Cortex of kidney (tissue), 1 donor: ENCODE measurements around the gene IL2RG.

ENCODE experiments used
- DNase-seq: peaks from one replicate; lab custom pipeline; 2025; lab: John Stamatoyannopoulos, UW

IL2RG gene

DNA sequence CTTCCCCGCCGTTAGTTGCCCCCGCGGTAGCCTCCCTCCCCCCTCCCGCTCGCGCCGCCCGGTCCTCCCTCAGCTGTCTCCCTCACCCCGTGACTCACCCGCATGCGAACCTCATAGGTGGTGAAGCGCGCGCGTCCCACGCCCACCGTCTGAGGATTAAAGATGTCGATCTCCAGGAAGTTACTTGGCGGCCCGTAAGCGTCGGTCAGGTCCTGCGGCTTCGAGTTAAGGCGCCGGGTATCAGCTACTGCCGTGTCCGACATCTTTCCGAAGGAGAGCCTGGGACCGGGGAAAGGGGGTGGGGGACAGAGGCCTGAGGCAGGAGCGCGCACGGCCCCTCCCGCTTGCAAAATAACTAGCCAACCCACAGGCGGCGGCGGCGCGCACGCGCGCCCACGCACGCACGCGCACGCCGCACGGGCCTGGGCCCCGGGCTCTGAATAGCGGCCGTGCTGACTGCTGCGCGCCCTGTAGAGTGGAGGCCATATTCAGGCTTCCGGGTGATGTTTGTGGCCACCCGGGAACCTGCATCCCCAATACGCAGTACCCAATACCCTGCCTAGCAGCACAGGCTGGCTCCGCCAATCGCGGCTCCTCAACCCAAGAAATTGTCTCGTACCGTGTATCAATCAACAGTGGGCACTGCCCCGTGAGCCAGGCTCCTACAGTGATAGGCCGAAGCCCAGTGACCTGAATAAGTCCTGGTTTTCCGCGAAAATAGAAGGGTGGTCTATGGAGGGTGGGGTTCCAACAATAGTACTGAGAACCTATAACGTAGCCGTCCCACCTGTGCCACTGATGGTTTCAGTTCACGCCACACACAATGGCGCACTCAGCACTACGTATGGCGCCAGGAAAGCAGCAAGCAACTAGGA lies 43.1 kb downstream of the IL2RG start, which contains the start of gene SNX12:
Gene SNX12 (minus strand): TSS at position 291 of the 875 bp plus-strand sequence. CDS start 28 bp downstream, at position 263.
- DNase-seq, result peak; percentile 10

DNA sequence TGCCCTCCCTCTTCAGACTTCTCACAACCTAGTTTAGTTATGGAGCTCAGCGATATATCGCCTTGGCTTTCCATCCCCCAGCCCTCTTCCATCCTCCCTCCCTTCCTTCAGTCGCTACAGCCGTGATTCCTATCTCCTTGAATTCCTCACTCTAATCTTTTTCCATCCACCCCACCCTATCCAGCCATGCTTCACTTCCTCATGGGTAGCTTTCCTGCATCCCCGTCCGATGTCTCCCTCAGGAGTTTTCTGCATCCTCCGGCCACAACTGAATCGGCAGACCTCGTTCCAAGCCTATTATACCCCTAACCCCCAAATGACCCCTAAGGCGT lies 43.7 kb downstream of the IL2RG start:
- DNase-seq, result no peak

DNA sequence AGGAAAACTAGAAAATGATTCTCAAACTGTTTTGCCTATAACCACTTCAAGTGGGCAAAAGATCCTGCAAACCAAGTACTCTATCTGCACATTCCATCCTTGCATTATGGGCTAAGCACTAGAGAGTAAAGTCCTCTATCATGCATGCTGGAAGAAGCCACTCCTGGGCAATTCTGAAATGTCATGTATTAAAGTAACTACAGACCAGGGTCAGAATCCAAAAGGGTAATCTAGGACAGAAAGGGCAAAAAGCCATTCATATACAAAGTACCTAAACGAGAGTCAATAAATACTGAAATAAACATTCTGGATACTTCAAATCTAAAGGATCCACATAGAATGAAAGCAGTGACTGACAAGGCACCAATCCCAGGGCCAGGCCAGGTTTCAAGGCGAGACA lies 44.3 kb downstream of the IL2RG start:
- no peak for DNase-seq

DNA sequence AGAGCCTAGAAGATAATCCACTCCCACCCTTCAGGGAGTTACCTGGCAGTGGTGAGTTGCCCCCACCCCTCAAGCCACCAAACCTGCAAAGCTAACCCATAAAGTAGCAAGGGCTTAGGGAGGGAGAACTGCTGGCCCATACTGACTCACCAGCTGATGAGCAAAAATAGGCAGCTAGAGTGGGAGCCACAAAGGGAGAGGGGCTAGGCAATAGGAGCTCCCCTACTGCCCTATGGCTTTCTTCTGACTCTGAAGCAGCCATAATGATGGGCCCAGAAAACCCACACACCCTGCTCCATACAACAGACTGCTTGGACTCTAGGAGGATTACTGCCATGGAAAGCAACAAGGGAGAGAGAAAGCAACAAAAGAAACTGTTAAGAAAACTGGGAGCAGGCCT lies 51.2 kb downstream of the IL2RG start:
- DNase-seq, result no peak

DNA sequence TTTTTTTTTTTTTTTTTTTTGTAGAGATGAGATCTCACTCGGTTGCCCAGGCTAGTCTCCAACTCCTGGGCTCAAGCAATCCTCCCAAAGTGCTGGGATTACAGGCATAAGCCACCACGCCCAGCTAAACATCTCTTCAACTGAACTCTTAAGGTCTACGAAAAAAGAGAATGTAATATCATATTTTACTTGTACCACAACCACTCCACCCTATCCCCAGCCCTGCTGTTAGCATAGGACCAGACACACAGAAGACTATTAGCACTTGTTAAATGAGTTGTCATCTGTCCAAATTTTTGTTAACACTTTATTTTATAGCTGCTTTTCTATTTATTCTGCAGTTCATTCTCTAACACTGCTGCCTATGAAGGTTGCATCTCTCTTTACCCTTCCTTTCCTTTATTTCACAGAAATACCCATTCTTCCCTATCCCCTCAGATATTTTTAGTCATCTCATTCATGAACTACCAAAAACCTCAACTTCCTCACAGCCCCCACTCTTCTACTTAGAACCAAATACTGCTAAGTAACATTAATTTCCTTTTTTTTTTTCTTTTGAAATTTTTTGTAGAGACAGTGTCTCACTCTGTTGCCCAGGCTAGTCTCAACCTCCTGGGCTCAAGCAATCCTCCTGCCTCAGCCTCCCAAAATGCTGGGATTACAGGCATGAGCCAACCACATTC lies 53.4 kb downstream of the IL2RG start:
- no peak for DNase-seq
